Mesendoderm (in vitro differentiated cells): ENCODE data around the gene UBA6.
A peak's percentile ranks its signal among the peaks of the same experiment; 100 is the strongest.

Experiments used
- DNase-seq: peaks from one replicate; pipeline ENCODE4 v3.0.0; 2013
- H2AK5ac ChIP-seq: 2 replicates; pipeline ENCODE4 v1.6.1; 2013; ENCODE audit warnings: low read length, inconsistent platforms
- H2BK120ac ChIP-seq: 2 replicates; pipeline ENCODE4 v1.6.1; 2013; ENCODE audit warnings: low read depth, mild to moderate bottlenecking, low read length, moderate library complexity, mixed read lengths
- H2BK15ac ChIP-seq: replicated peaks from 2 replicates; pipeline ENCODE4 v1.6.1; 2013; ENCODE audit warnings: low read depth, mild to moderate bottlenecking, moderate library complexity
- H2BK5ac ChIP-seq: 2 replicates; pipeline ENCODE4 v1.6.1; 2013; ENCODE audit warnings: low read length, inconsistent platforms
- H3K18ac ChIP-seq: 2 replicates; pipeline ENCODE4 v1.6.1; 2013; ENCODE audit warnings: mild to moderate bottlenecking, low read length, mixed read lengths
- H3K23ac ChIP-seq: one replicate; pipeline ENCODE4 v1.6.1; 2013; ENCODE audit warnings: low read length
- H3K27ac ChIP-seq: 2 replicates; pipeline ENCODE4 v1.5.1; 2013; ENCODE audit warnings: low read depth, mild to moderate bottlenecking, inconsistent platforms, low read length, moderate library complexity
- H3K27me3 ChIP-seq: 2 replicates; pipeline ENCODE4 v1.6.1; 2013; ENCODE audit warnings: low read length, control low read depth, mild to moderate bottlenecking, inconsistent platforms; ENCODE audit not compliant: insufficient read depth, poor library complexity
- H3K36me3 ChIP-seq: 2 replicates; pipeline ENCODE4 v1.6.1; 2013; ENCODE audit warnings: low read length, inconsistent platforms; ENCODE audit not compliant: control insufficient read depth, insufficient read depth
- H3K4ac ChIP-seq: one replicate; pipeline ENCODE4 v1.6.1; 2013; ENCODE audit warnings: low read depth, mild to moderate bottlenecking, low read length, moderate library complexity
- H3K4me1 ChIP-seq: 2 replicates; pipeline ENCODE4 v1.6.1; 2013; ENCODE audit warnings: low read depth, low read length, inconsistent platforms; ENCODE audit not compliant: control insufficient read depth
- H3K4me2 ChIP-seq: 2 replicates; pipeline ENCODE4 v1.6.1; 2013; ENCODE audit warnings: low read length
- H3K4me3 ChIP-seq: 2 replicates; pipeline ENCODE4 v1.5.1; 2013; ENCODE audit warnings: mild to moderate bottlenecking, low read length
- H3K56ac ChIP-seq: one replicate; pipeline ENCODE4 v1.6.1; 2013; ENCODE audit warnings: low read length
- H3K79me1 ChIP-seq: 2 replicates; pipeline ENCODE4 v1.6.1; 2013; ENCODE audit warnings: low read length, inconsistent platforms
- H3K79me2 ChIP-seq: 2 replicates; pipeline ENCODE4 v1.6.1; 2013; ENCODE audit warnings: mild to moderate bottlenecking, low read length; ENCODE audit not compliant: control insufficient read depth, insufficient read depth
- H3K9ac ChIP-seq: 2 replicates; pipeline ENCODE4 v1.6.1; 2013; ENCODE audit warnings: low read length, inconsistent platforms
- H4K5ac ChIP-seq: one replicate; pipeline ENCODE4 v1.6.1; 2013; ENCODE audit warnings: low read length
- H4K8ac ChIP-seq: one replicate; pipeline ENCODE4 v1.6.1; 2013; ENCODE audit warnings: low read depth, mild to moderate bottlenecking, control low read depth, low read length, moderate library complexity
- WGBS: extraction: QIAGEN DNeasy Blood & Tissue Kit; methylation state at CpG from one replicate; pipeline ENCODE4 v1.1.7; 2013; ENCODE audit warnings: low lambda C conversion rate, missing lambda C conversion rate; ENCODE audit not compliant: insufficient coverage; ENCODE audit errors: extremely low coverage; 5-methylcytosine and 5-hydroxymethylcytosine counted together

The UBA6 gene

DNA sequence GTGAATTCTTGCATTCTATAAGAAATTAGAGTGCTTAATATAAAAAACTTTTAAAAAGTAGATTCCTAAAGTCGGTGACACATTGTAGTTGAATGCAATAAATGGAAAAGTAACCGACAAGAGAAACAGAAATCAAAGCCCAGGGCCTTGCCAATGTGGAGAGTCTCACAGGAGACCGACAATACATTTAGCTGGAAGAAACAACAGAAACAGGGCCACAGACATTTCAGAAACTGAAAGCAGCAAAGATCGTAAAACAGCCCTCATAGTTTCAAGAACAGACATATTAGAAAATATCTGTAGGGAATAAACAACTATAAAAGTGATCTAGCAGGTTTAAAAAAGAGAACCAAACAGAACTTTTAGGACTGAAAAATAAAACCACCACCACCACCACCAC is 92.9 kb downstream of the UBA6 start:
- no peak overlapping the region for H3K4me2 ChIP-seq
- no peaks in the 10 kb centered on the region for H3K4me1 ChIP-seq
- no peak overlapping the region for H3K4ac ChIP-seq
- no peaks in the 10 kb centered on the region for H3K36me3 ChIP-seq
- H3K23ac ChIP-seq, result no peak overlapping the region
- H4K8ac ChIP-seq, result no peak overlapping the region
- no peak for DNase-seq
- WGBS, result no CpG with 5 or more reads among the region's 4 CpGs
- H3K27ac ChIP-seq, result no peak overlapping the region
- H3K79me1 ChIP-seq, result no peaks in the 10 kb centered on the region
- H3K79me2 ChIP-seq, result no peaks in the 10 kb centered on the region
- H2AK5ac ChIP-seq, result no peak overlapping the region
- H3K27me3 ChIP-seq, result no peaks in the 10 kb centered on the region
- no peak overlapping the region for H3K4me3 ChIP-seq
- no peak overlapping the region for H3K18ac ChIP-seq
- no peak overlapping the region for H2BK5ac ChIP-seq
- H3K9ac ChIP-seq, result no peak overlapping the region
- no peak overlapping the region for H4K5ac ChIP-seq
- H2BK120ac ChIP-seq, result no peak overlapping the region
- no peak overlapping the region for H2BK15ac ChIP-seq
- H3K56ac ChIP-seq, result no peak overlapping the region

DNA sequence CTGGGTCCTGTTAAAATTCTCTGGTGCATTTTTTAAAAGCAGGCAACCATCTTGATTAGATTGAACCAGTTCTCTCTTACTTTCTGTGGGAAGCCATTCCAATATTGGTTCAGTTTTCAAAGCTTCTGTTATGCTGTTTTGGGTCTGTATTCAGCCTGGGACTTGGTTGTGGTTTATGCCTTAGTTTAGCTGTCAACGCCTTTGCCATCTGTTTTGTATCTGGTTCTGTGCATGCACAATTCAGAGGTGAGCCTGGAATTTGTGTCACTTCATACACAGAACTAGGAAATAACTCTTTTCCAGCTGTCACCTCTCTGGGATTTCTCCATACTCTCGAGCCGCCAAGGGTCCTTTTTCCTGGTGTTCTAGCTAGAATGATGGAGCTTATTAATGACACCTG is 96.2 kb downstream of the UBA6 start:
- no peaks in the 10 kb centered on the region for H3K79me1 ChIP-seq
- no peaks in the 10 kb centered on the region for H3K4me1 ChIP-seq
- H2BK5ac ChIP-seq, result no peak overlapping the region
- no peak overlapping the region for H3K4ac ChIP-seq
- no peaks in the 10 kb centered on the region for H3K27me3 ChIP-seq
- H2BK120ac ChIP-seq, result no peak overlapping the region
- H3K27ac ChIP-seq, result no peak overlapping the region
- no peaks in the 10 kb centered on the region for H3K36me3 ChIP-seq
- H4K8ac ChIP-seq, result no peak overlapping the region
- no peaks in the 10 kb centered on the region for H3K79me2 ChIP-seq
- H4K5ac ChIP-seq, result no peak overlapping the region
- no peak overlapping the region for H3K23ac ChIP-seq
- DNase-seq, result no peak
- no peak overlapping the region for H3K9ac ChIP-seq
- H3K4me2 ChIP-seq, result no peak overlapping the region
- no CpG with 5 or more reads among the region's 3 CpGs for WGBS
- no peak overlapping the region for H3K18ac ChIP-seq
- H2BK15ac ChIP-seq, result no peak overlapping the region
- no peak overlapping the region for H2AK5ac ChIP-seq
- H3K4me3 ChIP-seq, result no peak overlapping the region
- no peak overlapping the region for H3K56ac ChIP-seq

DNA sequence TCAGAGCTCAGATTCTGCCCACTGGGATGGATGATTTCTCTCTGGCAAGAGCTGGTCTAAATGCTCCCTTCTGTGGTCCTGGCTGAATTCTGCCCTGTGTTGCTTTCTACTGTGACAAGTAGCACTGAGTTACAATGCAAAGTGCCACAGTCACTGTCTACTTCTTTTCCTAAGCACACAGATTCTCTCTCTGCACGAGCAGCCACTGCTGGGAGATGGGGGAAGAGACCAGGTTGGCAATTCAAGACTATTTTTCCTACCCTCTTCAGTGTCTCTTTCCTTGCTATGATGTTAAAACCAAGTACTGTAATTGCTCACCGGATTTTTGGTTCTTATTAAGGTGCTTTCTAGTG is 97.0 kb downstream of the UBA6 start:
- H2BK15ac ChIP-seq, result no peak overlapping the region
- DNase-seq, result no peak
- H3K79me1 ChIP-seq, result no peaks in the 10 kb centered on the region
- no peaks in the 10 kb centered on the region for H3K36me3 ChIP-seq
- H2BK5ac ChIP-seq, result no peak overlapping the region
- no peak overlapping the region for H2AK5ac ChIP-seq
- no CpG with 5 or more reads among the region's 2 CpGs for WGBS
- no peak overlapping the region for H3K4me3 ChIP-seq
- no peaks in the 10 kb centered on the region for H3K4me1 ChIP-seq
- H3K4ac ChIP-seq, result no peak overlapping the region
- no peak overlapping the region for H3K9ac ChIP-seq
- H3K23ac ChIP-seq, result no peak overlapping the region
- H2BK120ac ChIP-seq, result no peak overlapping the region
- no peaks in the 10 kb centered on the region for H3K79me2 ChIP-seq
- H3K27ac ChIP-seq, result no peak overlapping the region
- no peak overlapping the region for H4K8ac ChIP-seq
- no peak overlapping the region for H3K18ac ChIP-seq
- no peaks in the 10 kb centered on the region for H3K27me3 ChIP-seq
- H3K56ac ChIP-seq, result no peak overlapping the region
- H4K5ac ChIP-seq, result no peak overlapping the region
- no peak overlapping the region for H3K4me2 ChIP-seq

DNA sequence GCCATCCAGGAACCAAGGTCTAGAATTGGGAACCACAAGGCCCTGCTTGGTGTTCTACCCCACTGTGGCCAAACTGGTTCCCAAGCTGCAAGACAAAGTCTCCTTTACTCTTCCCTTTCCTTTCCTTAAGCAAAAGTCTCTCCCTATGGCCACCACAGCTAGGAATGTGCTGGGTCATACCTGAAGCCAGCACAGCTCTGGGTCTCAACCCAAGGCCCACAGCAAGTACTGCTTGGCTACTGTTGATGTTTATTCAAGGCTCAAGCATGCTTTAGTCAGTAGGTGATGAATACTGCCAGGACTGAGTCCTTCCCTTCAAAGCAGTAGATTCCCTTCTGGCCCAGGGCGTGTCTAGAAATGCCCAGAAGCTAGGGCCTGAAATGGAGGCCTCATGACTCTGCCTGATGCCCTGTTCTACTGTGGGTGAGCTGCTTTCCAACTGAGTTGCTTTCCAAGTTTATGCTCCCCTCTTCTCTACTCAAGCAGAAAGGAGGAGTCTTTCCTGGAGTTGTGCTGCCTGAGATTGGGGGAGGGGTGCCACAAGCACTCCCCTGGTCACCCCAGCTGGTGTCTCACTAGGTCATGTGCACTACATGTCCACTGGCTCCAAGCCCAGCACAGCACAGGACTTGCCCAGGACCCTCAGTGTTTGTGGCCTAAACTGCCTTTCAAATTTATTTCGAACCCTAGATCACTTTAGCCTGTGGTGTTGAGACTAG is 97.5 kb downstream of the UBA6 start:
- Histone ChIP-seq H4K8ac (no peak overlapping the region), H3K4ac (no peak overlapping the region), H2AK5ac (no peak overlapping the region), H2BK5ac (no peak overlapping the region), H3K4me2 (no peak overlapping the region), H3K79me1 (no peaks in the 10 kb centered on the region), H3K9ac (no peak overlapping the region), H4K5ac (no peak overlapping the region), H3K56ac (no peak overlapping the region), H3K18ac (no peak overlapping the region), H3K79me2 (no peaks in the 10 kb centered on the region), H3K27me3 (no peaks in the 10 kb centered on the region), H3K36me3 (no peaks in the 10 kb centered on the region), H3K4me1 (no peaks in the 10 kb centered on the region), H2BK15ac (no peak overlapping the region), H3K4me3 (no peak overlapping the region), H2BK120ac (no peak overlapping the region), H3K23ac (no peak overlapping the region), H3K27ac (no peak overlapping the region)
- no CpG with 5 or more reads among the region's 2 CpGs for WGBS
- peak; percentile 4 for DNase-seq

DNA sequence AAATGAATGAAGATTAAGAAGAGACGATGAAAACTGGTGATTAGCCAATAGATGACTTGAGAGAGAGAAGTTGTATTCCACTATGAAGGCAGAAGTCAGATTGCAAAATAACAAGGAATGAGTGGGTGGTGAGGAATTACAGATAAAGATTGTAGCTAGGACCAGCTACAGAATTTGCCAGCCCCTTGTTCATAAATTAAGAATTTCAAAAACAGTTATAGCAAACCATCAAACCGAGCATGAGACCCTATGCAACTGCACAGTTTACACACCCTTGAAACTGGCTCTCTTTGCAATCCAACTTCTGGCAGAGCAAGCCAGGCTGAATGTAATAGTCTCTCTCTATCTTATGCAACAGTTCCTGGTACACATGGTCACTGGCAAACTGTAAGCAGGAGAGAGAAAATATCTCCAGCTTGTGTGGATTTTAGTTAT is 107.2 kb downstream of the UBA6 start:
- Histone ChIP-seq H3K79me2 (no peaks in the 10 kb centered on the region), H3K56ac (no peak overlapping the region), H2BK5ac (no peak overlapping the region), H3K4me1 (no peaks in the 10 kb centered on the region), H4K8ac (no peak overlapping the region), H3K36me3 (no peaks in the 10 kb centered on the region), H3K18ac (no peak overlapping the region), H3K79me1 (no peaks in the 10 kb centered on the region), H3K27me3 (no peaks in the 10 kb centered on the region), H3K9ac (no peak overlapping the region), H3K4me3 (no peak overlapping the region), H3K23ac (no peak overlapping the region), H2BK120ac (no peak overlapping the region), H2BK15ac (no peak overlapping the region), H3K27ac (no peak overlapping the region), H3K4ac (no peak overlapping the region), H4K5ac (no peak overlapping the region), H2AK5ac (no peak overlapping the region), H3K4me2 (no peak overlapping the region)
- no peak for DNase-seq
- 100% methylated on average over 1 of the region's 2 CpGs for WGBS

DNA sequence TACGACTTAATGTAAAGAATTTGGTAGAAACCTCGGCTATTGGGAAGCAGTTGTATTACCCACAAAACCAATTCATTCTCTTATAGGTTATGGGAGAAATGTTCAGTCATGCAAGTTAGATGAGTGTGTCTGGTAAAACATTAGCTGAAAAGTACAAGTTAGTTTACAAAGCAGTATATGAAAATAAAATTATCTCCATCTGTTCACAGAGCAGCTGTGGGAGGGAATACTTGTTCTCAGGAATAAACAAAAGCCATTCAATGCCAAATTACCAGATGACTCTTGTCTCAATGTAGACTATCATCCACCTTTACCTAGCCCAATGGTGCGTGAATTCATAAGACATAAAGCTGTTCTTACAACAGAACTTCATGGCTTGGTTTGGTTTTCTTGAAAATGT is 113.8 kb downstream of the UBA6 start:
- Histone ChIP-seq H3K4me2 (no peak overlapping the region), H3K79me2 (no peaks in the 10 kb centered on the region), H3K4me1 (no peaks in the 10 kb centered on the region), H3K4me3 (no peak overlapping the region), H2BK5ac (no peak overlapping the region), H3K4ac (no peak overlapping the region), H3K9ac (no peak overlapping the region), H2AK5ac (no peak overlapping the region), H3K18ac (no peak overlapping the region), H3K23ac (no peak overlapping the region), H3K36me3 (no peaks in the 10 kb centered on the region), H3K79me1 (no peaks in the 10 kb centered on the region), H4K8ac (no peak overlapping the region), H4K5ac (no peak overlapping the region), H3K27ac (no peak overlapping the region), H2BK120ac (no peak overlapping the region), H2BK15ac (no peak overlapping the region), H3K56ac (no peak overlapping the region), H3K27me3 (no peaks in the 10 kb centered on the region)
- no CpG with 5 or more reads among the region's 3 CpGs for WGBS
- DNase-seq, result no peak
